Measurements from ENCODE around the gene SLC44A5. TPM values are rescaled to one million over a fixed set of nuclear protein-coding genes. Genes with fewer than 3 reads are reported as not detected.

The SLC44A5 gene
- total RNA-seq, 2 experiments from 2014 or later = 0.15 to 0.23 TPM

DNA sequence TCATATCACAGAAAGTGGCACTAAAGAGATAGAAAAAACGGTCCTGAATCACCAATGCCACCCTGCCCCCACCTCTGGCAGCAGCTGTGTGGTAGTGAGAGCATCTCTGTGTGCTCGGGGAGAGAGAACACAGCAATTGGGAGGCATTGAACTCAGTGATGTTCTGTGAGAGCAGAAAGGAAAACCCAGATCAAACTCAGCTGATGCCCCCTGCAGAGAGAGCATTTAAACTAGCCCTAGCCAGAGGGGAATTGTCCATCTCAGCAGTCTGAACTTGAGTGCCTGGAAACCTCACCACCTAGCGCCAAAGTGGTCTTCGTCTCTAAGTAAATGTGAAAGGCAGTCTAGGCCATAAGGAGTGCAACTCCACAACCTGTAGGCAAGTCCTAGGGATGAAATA is 21.3 kb downstream of the SLC44A5 start:
- CTCF ChIA-PET = no interaction called here
- POLR2A ChIA-PET = no interaction called here

DNA sequence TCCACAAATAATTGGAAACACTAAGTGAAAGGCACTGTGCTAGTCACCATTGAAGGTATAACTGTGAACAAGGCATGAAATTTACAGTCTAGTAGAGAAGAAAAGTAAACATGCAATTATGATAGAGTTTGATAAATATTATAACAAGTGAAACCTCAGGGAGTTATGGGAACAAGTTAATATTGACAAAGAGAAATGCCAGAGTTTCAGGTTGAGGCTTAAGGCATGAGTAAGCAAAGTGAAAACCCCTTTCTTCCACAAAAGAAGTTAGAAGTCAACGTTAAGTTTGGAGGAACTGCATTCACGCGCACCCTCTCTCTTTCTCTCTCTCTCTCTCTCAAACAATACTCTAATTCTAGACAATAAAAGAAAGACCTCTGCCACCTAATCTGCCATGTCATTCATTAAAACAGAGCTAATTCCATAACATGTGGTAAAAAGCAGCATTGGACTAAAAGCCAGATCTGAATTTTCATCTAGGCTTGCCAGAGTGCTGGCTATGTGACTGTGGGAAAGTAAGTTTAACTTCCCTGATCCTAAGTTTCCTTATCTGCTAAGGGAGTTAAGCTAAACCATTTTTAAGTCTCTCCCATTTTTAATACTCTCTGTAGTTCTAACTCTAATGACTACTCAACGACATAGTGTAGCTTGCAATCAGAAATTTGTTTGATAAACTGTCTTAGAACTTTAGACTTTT is 22.0 kb downstream of the SLC44A5 start:
- POLR2A ChIA-PET = no interaction called here
- CTCF ChIA-PET = no interaction called here

DNA sequence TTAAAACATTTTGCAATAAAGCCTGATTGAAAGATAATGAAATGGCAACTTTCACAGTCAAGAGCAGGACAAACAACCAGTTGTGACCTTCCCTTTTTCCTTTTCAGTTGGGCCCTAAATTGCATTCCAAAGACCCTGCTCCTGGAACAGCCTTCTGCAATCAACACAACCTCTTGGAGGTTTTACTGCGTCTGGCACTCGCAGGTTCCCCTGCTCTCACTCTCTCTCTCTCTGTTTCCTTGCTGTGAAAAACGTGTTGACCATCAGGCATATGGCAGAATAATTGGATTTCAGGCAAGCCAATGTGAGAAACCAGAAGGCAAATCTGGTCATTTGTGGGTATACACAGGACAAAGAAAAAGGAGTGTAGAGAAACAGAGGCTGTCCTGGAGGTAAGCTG is 23.2 kb downstream of the SLC44A5 start:
- CTCF ChIA-PET = no interaction called here
- POLR2A ChIA-PET = no interaction called here

DNA sequence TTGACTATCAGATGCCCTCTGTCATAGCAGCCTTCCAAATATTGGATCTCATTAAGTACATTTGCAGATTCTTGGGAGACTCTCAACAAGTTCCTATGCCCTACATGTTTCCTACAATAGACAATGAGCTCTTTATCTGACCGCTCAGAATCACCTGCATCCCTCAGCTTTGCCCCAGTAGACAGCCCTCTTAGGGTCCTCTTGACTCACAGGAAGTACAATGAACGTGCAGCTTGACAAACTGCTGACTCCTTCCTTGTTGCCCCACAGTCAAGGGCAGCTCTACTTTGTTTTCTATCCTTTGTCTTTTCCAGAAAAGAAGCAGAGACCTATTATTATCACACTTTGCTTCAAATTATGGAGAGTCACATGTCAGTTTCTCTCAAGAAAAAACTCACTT is 27.6 kb downstream of the SLC44A5 start:
- ChIA-PET POLR2A (no interaction called here), CTCF (no interaction called here)

DNA sequence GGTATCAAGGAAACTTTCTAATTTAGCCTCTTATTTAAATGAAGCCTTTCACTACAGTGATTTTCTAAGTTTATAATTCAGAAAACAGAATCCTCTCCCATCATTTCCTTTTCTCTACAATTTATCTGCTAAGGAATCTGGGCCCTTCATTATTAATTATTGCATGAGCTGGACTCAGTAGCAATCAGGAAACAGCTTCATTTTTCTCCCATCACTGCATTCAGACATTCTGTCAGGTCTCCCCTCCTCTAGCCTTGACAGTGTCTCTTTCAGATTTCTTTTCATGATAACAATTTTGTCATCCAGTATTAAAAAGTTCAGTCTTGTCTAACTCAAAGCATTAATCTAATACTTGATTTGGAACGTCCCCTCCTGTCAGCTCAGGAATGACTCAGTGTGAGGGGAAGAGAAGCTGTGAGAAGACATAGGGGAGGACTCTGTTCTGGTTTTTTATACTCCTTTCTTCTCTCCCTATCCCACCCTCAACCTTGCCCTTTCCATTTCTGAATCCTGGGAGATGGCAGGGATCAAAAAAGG is 28.1 kb downstream of the SLC44A5 start:
- ChIA-PET POLR2A (no interaction called here), CTCF (no interaction called here)

DNA sequence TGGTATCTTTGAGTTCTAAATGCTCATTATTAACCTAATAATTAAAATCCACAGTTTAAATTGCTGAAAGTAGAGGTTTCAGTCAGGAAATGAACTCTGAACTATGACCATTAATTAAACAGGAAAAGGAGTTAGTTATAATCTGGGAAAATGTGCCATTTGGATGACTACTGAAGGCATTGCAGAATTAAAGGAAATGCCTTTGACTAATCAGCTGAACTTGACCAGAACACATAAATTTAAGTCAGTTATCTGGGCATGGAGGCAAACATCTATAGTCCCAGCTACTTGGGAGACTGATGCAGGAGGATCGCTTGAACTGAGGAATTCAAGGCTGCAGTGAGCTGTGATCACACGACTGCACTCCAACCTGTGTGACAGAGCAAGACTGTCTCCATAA is 31.9 kb downstream of the SLC44A5 start:
- POLR2A ChIA-PET = no interaction called here
- CTCF ChIA-PET = no interaction called here

DNA sequence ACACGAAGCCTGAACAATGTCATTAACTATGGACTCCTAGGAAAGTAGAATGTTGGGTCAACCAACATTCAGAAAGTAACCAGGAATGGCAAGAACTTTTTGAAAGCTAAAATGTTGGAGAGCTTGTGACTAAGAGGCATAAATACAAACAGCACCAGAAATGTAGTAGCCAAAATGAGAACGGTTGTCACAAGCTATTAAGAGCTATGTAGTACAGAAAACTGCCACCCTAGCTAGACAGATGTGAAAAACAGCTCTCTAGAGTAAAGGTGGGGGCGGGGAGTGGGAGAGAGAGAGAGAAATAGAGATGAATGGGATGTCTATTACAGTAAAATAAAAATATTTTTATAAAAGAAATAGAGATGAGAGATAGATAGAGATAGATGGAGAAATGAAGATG is 35.1 kb downstream of the SLC44A5 start:
- ChIA-PET CTCF (no interaction called here), POLR2A (interaction anchor here (0.6 kb wide), 1 partner anchor 94 kb away, joined by 3 read pairs; no protein-coding TSS in a partner anchor)

DNA sequence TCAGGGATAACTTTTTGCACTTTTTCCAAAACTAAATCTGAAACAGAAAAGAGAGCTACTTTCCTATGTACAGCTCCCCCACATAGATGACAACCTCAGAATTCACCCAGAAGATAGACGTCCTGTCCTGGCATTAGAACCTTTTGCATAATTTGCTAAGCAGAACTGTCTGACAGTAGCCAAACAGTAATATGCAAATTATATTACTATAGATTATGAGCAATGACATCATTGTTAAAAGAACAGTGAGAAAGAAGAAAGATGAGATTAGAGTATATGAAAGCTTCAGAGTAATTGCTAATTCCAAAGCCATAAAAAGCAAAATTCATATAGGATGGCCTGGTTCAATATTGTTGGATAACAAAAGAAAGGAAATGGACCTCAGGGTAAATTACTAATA is 43.7 kb downstream of the SLC44A5 start:
- POLR2A ChIA-PET = no interaction called here
- CTCF ChIA-PET = no interaction called here

DNA sequence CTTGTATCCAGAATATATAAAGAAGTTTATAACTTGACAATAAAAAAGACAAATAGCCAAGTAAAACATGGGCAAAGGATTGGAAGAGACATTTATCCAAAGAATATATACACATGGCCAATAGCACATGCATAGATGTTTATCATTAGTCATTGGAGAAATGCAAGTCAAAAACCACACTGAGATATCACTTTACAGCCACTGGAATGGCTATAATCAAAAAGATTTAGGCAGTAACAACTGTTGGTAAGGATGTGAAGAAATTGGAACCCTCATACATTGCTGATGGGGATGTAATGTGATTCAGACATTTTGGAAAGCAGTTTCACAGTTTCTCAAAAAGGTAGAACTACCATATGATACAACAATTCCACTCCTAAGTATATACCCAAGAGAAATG is 51.1 kb downstream of the SLC44A5 start:
- POLR2A ChIA-PET = no interaction called here
- CTCF ChIA-PET = no interaction called here

DNA sequence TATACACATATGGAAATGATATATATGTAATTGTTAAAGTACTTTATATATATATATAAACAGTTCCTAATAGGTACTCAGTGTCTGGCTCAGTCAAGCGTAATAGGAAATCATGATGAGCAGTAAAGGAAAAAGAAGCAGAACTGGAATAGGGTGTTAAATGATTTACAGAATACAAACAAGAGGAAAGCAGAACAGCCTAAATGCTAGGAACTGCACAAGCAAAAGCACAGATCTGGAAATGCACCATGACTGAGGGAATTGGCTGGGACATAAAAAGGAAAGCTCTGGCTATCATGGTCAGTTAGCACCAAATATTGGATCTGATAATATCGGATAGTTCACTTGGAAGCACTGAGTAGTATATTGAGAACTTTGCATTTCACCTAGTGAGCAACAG is 51.8 kb downstream of the SLC44A5 start:
- POLR2A ChIA-PET = no interaction called here
- CTCF ChIA-PET = no interaction called here

DNA sequence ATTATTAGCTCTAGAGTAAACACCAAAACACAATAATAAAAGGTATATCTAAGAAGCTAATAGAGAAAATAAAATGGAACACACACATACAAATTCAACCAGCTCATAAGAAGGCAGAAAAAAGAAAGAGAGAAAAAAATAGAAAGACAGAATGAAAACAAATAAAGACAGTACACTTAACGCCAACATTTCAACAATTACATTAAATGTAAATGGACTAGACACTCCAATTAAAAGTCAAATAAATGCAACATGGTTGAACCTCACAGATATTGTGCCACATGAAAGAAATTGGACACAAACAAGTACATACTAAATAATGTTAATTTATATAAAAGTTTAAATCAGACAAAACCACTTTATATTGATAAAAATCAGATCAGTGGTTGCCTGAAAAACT is 56.0 kb downstream of the SLC44A5 start:
- CTCF ChIA-PET = no interaction called here
- POLR2A ChIA-PET = no interaction called here

DNA sequence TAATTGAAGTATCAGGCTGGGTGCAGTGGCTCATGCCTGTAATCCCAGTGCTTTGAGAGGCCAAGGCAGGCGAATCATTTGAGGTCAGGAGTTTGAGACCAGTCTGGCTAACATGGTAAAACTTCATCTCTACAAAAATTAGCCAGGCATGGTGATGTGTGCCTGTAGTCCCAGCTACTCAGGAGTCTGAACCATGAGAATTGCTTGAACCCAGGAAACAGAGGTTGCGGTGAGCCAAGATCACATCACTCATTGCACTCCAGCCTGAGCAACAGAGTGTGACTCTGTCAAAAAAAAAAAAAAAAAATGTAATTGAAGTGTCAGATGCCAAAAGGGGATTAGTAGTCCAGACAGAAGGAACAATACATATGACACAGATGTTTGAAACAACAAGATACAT is 56.7 kb downstream of the SLC44A5 start:
- POLR2A ChIA-PET = no interaction called here
- CTCF ChIA-PET = no interaction called here

DNA sequence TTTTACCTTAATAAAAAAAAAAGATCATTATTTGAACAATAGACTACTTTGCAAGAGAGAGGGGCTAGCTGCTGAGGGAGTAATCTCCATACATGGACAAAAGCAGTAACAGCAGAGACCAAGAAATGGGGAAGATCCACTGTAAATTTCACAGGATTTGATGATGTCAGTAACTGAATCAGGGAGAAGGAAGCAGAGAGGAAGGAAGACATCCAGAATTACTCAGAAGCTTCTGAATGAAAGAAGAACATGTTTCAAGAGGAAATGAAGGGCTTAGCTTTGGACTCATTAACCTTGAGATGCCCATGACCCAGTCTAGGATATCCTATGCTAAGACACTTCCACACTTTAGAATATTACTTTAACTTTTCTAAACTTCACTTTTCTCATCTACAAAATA is 60.4 kb downstream of the SLC44A5 start:
- POLR2A ChIA-PET = no interaction called here
- CTCF ChIA-PET = no interaction called here

DNA sequence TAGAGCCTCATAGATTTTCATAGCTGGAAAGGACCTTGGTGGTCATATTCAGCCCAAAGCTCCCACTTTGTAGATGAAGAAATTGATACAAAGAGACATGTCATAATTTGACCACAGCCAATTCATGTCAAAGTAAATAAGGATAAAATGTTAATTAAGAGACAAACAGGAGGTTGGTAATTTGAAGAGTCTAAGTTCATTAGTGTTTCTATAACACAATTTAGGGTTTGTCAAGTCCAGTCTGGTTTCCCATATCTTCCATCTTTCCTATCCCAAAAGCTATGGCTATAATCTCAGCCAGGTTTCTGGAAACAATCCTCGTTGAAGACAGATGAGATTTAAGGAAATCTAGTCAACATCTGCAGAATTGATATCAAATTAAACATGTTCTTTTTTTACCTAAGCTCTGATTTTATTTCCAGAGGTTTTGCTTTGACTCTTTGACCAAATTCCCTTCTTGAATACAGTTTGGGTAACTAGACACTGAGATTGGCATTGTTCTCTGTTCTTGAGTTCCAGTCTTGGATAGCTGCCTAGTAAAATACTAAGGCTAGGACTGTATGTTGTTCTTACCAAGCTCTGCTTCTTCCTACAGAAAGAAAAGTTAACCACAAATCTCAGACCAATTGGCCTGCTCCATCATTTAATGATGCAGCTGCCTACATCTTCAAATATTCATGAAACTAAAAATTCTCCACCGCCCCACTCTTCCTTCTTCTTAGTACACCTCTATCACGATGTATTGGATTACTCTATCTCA is 62.0 kb downstream of the SLC44A5 start:
- ChIA-PET CTCF (no interaction called here), POLR2A (no interaction called here)

DNA sequence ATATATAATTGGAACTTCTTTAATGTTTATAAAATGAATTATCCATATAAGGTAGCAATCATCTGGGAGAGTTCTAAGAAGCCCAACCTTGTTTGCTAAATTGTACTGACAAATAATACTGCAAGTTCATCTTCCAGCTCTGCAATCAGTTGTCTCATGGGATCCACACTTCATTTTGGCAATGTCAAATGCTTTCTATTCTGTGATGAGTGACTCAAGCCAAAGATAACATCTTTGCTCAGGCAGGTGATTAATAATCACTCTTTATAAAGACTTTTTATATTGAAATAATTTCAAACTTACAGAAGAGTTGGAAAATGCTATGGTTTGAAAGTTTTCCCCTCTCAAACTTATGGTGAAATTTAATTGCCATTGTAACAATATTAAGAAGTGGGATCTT is 67.2 kb downstream of the SLC44A5 start:
- CTCF ChIA-PET = no interaction called here
- POLR2A ChIA-PET = no interaction called here

DNA sequence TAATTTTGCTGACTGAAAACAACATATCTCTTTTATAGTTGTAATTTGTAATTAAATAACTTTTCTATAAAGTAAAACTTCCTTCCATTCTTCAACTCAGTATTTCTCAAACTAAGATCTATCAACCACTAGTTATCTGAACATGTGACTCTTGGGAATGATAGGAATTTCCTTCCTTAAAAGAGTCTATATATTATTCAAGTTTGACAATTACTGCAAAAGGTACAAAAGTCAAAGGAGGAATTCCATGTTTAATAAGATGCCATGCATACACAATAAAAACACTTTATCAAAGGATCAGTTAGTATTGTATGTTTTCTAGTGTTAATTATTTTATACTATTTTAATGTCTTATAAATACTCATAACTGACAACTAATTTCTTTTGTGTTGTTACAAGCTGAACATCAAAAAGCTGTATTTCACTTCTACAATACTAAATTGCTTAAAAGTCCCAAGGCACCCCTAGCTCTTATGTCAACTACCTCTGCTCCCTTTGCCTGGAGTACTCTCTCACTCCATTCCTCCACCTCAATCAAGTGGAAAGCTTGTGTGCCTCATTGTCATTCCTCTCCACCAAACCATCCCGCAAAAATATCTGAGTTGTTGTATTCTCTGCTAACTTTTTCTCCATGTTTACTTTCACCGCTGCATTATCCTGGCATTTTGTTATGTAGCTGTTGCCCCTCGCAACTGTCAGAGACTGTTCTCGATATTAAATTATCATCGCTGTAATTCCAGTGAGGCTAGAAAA is 67.9 kb downstream of the SLC44A5 start:
- POLR2A ChIA-PET = no interaction called here
- CTCF ChIA-PET = no interaction called here

DNA sequence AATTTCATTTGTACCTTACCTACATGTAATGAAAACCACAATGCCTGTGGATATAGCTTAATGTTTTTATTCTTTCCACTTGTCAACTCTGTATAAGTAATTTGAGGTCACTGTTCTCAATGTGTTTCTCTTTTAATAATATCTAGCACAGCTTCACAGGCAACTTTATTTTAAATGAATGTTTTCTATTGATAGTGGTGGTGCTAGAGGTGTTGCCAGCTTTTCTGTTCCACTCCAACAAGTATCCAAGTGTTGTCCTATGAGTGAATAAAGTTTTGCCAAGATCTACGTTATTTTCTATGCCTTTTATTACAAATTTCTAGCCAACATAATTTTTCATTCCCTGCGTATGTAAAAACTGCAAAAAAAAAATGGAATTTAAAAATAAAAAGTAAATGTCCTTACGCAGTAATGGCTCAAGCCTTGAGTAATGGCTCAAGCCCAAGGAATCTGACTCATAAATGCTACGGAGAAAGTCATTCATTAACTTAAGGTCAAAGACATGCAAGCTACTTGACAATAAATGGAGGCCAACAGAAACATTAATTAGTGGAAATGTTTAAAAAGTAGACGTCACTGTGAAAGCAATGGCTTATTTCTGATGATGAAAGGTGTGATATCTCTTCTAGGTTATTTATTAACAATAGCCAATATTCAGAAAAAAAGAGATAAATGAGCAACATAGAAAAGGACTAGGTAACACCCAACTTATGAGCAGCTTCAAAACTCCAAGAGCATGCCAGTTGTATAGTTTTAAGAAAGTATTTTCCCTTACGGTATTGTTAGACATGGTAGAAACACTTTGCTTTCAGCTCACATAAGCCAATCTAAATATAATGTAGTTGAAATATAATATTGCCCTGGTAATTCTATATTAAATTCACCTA is 71.4 kb downstream of the SLC44A5 start:
- ChIA-PET POLR2A (no interaction called here), CTCF (no interaction called here)

DNA sequence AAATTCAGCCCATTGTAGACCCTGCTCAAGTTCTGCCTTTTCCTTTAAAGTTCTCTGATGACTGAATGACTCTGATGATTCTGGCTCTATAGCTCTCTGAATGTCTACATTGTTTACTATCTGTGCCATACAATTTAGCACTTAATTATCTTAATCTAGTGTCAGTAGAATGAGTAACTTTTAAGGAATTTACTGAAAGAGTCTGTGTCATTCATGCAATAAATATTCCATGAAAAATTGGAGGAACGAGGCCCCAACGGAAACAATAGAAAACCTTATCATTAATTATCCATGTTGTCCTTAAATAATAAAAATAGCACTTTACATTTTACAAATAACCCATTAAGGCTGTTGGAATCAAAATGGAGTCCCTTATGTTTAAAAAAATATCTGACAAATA is 77.8 kb downstream of the SLC44A5 start:
- ChIA-PET CTCF (no interaction called here), POLR2A (no interaction called here)

DNA sequence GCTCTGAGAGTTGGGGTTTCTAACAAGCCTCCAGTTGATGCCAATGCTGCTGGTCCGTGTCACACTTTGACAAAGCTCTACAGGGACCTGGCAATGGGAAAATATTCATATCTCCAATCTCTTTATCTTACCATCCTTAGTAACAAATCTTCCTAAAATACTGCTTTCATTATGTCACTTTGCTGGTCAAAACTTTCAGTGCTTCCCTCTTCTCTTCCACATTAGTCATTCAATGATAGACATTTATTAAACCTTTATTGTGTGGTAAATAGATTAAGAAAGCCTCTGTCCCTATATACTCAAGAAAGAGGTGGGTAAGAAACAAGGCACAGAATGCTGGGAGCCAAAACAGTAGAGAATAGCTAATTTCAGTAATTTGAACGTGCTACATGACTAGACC is 79.3 kb downstream of the SLC44A5 start:
- POLR2A ChIA-PET = no interaction called here
- CTCF ChIA-PET = no interaction called here

DNA sequence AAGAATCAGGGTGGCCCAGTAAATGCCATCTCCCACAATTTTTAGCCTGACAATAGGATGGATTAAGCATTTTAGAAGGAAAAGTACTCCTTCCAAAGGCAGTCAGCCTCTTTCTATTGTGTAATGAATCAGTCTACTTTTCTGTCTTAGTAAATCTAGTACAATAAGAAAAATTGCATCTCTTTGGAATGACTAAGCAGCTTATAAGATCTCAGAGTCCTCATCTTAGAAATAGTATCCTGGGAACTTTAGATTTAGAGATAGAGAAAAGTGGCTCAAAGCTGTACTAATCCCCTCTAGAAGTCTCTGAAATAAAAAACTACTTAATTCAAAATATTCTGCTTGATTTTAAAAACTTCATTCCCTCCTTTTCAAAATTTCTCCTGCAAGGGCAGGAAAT is 81.4 kb downstream of the SLC44A5 start:
- POLR2A ChIA-PET = no interaction called here
- CTCF ChIA-PET = no interaction called here
